ENCODE measurements around the gene RILPL2. TPM values are rescaled to one million over a fixed set of nuclear protein-coding genes. Genes with fewer than 3 reads are reported as not detected.

Gene RILPL2
- total and polyA plus RNA-seq, 9 donors = 1.2 to 2.2 (median 1.6) TPM

Other genes starting within 250 kb of the RILPL2 start
- 37.5 TPM for gene MPHOSPH9, start 203.5 kb downstream of the RILPL2 start, total RNA-seq
- gene MPHOSPH9, start 203.5 kb downstream of the RILPL2 start, polyA plus RNA-seq (ENCODE audit: insufficient read depth in 1 of 8, insufficient read length in 8 of 8, low replicate concordance in 1 of 8) = 10 to 100 TPM; 14.6 to 24.8 (median 18.3) TPM
- 9.7 TPM for gene MTRFR, start 203.2 kb downstream of the RILPL2 start, total RNA-seq
- 10 to 100 TPM; 14.5 to 19.4 (median 15.9) TPM for gene MTRFR, start 203.2 kb downstream of the RILPL2 start, polyA plus RNA-seq (ENCODE audit: insufficient read depth in 1 of 8, insufficient read length in 8 of 8, low replicate concordance in 1 of 8)
- 154 TPM for gene CDK2AP1, start 164.8 kb downstream of the RILPL2 start, total RNA-seq
- 100 to 1,000 TPM; 178 to 261 (median 207) TPM for gene CDK2AP1, start 164.8 kb downstream of the RILPL2 start, polyA plus RNA-seq (ENCODE audit: insufficient read depth in 1 of 8, insufficient read length in 8 of 8, low replicate concordance in 1 of 8)
- gene SBNO1, start 71.8 kb downstream of the RILPL2 start, total RNA-seq = 18.3 TPM
- 10 to 100 TPM in 7 of 8 donors, 1 to 10 TPM in 1; 9.8 to 19.9 (median 16.2) TPM for gene SBNO1, start 71.8 kb downstream of the RILPL2 start, polyA plus RNA-seq (ENCODE audit: insufficient read depth in 1 of 8, insufficient read length in 8 of 8, low replicate concordance in 1 of 8)
- gene KMT5A, start 52.6 kb downstream of the RILPL2 start, total RNA-seq = 23.5 TPM
- gene KMT5A, start 52.6 kb downstream of the RILPL2 start, polyA plus RNA-seq (ENCODE audit: insufficient read depth in 1 of 8, insufficient read length in 8 of 8, low replicate concordance in 1 of 8) = 10 to 100 TPM; 27.1 to 36.0 (median 32.9) TPM
- gene SNRNP35, start 21.5 kb upstream of the RILPL2 start, total RNA-seq = 25.5 TPM
- 10 to 100 TPM; 23.1 to 34.2 (median 31.3) TPM for gene SNRNP35, start 21.5 kb upstream of the RILPL2 start, polyA plus RNA-seq (ENCODE audit: insufficient read depth in 1 of 8, insufficient read length in 8 of 8, low replicate concordance in 1 of 8)
- gene RILPL1, start 97.0 kb upstream of the RILPL2 start, total RNA-seq = 26.2 TPM
- 10 to 100 TPM; 24.8 to 38.3 (median 30.9) TPM for gene RILPL1, start 97.0 kb upstream of the RILPL2 start, polyA plus RNA-seq (ENCODE audit: insufficient read depth in 1 of 8, insufficient read length in 8 of 8, low replicate concordance in 1 of 8)
- 158 TPM for gene TMED2, start 147.9 kb upstream of the RILPL2 start, total RNA-seq
- gene TMED2, start 147.9 kb upstream of the RILPL2 start, polyA plus RNA-seq (ENCODE audit: insufficient read depth in 1 of 8, insufficient read length in 8 of 8, low replicate concordance in 1 of 8) = 100 to 1,000 TPM; 129 to 184 (median 153) TPM
- gene DDX55, start 165.4 kb upstream of the RILPL2 start, total RNA-seq = 21.0 TPM
- 10 to 100 TPM; 11.9 to 20.1 (median 13.5) TPM for gene DDX55, start 165.4 kb upstream of the RILPL2 start, polyA plus RNA-seq (ENCODE audit: insufficient read depth in 1 of 8, insufficient read length in 8 of 8, low replicate concordance in 1 of 8)
- 30.2 TPM for gene EIF2B1, start 197.0 kb upstream of the RILPL2 start, total RNA-seq
- gene EIF2B1, start 197.0 kb upstream of the RILPL2 start, polyA plus RNA-seq (ENCODE audit: insufficient read depth in 1 of 8, insufficient read length in 8 of 8, low replicate concordance in 1 of 8) = 10 to 100 TPM; 42.2 to 49.1 (median 45.3) TPM
- 30.3 TPM for gene GTF2H3, start 197.1 kb upstream of the RILPL2 start, total RNA-seq
- gene GTF2H3, start 197.1 kb upstream of the RILPL2 start, polyA plus RNA-seq (ENCODE audit: insufficient read depth in 1 of 8, insufficient read length in 8 of 8, low replicate concordance in 1 of 8) = 10 to 100 TPM; 18.8 to 30.9 (median 26.2) TPM
- gene TCTN2, start 234.4 kb upstream of the RILPL2 start, total RNA-seq = 6.3 TPM
- 10 to 100 TPM in 2 of 8 donors, 1 to 10 TPM in 6; 7.4 to 11.7 (median 8.2) TPM for gene TCTN2, start 234.4 kb upstream of the RILPL2 start, polyA plus RNA-seq (ENCODE audit: insufficient read depth in 1 of 8, insufficient read length in 8 of 8, low replicate concordance in 1 of 8)